Nephron progenitor cell (in vitro differentiated cells): ENCODE measurements around the gene DDR1.

Experiments used
- DNase-seq: peaks from one replicate; pipeline ENCODE4 v3.0.0; 2021
- H3K27ac Mint-ChIP-seq: 2 replicates; pipeline ENCODE4 v1.8.0; 2021; ENCODE audit warnings: mild to moderate bottlenecking, moderate library complexity, mixed read lengths
- H3K27me3 Mint-ChIP-seq: 2 replicates; pipeline ENCODE4 v1.8.0; 2021; ENCODE audit warnings: mild to moderate bottlenecking, low read depth, mixed read lengths; ENCODE audit not compliant: poor library complexity
- H3K36me3 Mint-ChIP-seq: 2 replicates; pipeline ENCODE4 v1.8.0; 2021; ENCODE audit warnings: low read depth, mixed read lengths
- H3K4me1 Mint-ChIP-seq: 2 replicates; pipeline ENCODE4 v1.8.0; 2021; ENCODE audit warnings: mixed read lengths
- H3K4me3 Mint-ChIP-seq: 2 replicates; pipeline ENCODE4 v1.8.0; 2021; ENCODE audit warnings: mild to moderate bottlenecking, moderate library complexity, mixed read lengths
- H3K9me3 Mint-ChIP-seq: 2 replicates; pipeline ENCODE4 v1.8.0; 2021; ENCODE audit warnings: mild to moderate bottlenecking, moderate library complexity, mixed read lengths
- TF ChIP-seq, protein P1 (sequence below): fragments of 200-600 bp; sonication (generic); IDR thresholded peaks from 2 replicates; pipeline ENCODE4 v1.5.0; 2021; ENCODE audit warnings: antibody characterized with exemption

Gene DDR1

DNA sequence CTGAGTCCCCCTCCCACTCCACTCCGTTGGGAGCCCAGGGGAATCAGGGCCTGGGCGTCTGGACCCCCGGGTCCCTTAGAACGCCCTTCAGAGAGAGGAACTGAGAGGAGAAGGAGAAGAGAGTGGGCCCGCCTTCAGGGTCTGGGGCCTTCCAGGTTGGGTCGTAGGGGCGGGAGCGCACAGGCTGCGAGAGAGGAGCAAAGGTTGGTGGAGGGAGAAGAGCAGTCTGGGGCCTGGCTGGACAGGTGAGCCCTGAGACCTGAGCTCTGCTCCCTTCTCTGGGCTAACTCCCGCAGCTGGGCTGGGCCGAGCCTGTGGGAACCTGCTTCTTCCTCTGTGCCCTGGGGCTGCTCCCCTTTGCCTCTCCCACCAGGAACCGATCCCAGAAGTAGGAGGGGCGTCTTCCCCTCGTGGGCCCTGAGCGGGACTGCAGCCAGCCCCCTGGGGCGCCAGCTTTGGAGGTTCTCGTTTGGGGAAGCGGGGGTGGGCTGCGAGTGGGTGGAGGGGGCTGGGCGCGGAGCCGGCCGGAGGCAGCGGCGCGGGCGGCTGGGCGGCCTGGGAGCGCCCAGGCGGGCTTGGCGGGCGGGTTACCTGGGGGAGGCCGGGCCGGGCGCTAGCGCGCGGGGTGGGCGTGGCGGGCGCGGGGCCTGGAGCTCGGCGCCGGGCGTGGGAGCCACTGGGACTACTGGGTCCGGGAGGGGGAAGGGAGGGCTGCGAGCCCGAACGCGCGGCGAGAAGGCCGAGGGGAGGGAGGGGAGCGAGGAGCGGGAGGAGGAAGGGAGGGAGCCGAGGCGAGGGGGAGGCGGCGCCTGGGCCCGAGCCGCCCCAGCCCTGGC is at the start of gene DDR1:
DDR1 (plus strand) TSS at position 835 of the 836 bp plus-strand sequence. CDS start 4,211 bp downstream, outside the sequence.
- TF ChIP-seq, protein P1, sequence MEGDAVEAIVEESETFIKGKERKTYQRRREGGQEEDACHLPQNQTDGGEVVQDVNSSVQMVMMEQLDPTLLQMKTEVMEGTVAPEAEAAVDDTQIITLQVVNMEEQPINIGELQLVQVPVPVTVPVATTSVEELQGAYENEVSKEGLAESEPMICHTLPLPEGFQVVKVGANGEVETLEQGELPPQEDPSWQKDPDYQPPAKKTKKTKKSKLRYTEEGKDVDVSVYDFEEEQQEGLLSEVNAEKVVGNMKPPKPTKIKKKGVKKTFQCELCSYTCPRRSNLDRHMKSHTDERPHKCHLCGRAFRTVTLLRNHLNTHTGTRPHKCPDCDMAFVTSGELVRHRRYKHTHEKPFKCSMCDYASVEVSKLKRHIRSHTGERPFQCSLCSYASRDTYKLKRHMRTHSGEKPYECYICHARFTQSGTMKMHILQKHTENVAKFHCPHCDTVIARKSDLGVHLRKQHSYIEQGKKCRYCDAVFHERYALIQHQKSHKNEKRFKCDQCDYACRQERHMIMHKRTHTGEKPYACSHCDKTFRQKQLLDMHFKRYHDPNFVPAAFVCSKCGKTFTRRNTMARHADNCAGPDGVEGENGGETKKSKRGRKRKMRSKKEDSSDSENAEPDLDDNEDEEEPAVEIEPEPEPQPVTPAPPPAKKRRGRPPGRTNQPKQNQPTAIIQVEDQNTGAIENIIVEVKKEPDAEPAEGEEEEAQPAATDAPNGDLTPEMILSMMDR = no peak
- H3K4me3 Mint-ChIP-seq = peak within 1 kb of the TSS; percentile 86
- peaks cover 86% of the 10 kb centered on the region for H3K4me1 Mint-ChIP-seq
- peak; percentile 72 for DNase-seq
- H3K27ac Mint-ChIP-seq = peak within 1 kb of the TSS; percentile 99
- H3K9me3 Mint-ChIP-seq = no peaks in the 10 kb centered on the region
- peaks cover 11% of the 10 kb centered on the region for H3K27me3 Mint-ChIP-seq
- peaks cover 5% of the 10 kb centered on the region for H3K36me3 Mint-ChIP-seq

GRCh38 chr6:30834646-30835045 is 49.7 kb upstream of the DDR1 start:
- no peaks in the 10 kb centered on the region for H3K36me3 Mint-ChIP-seq
- TF ChIP-seq, protein P1 = no peak
- H3K4me1 Mint-ChIP-seq = peaks cover 30% of the 10 kb centered on the region
- H3K9me3 Mint-ChIP-seq = no peaks in the 10 kb centered on the region
- DNase-seq = no peak
- H3K27ac Mint-ChIP-seq = no peak overlapping the region
- no peak overlapping the region for H3K4me3 Mint-ChIP-seq
- peaks cover 15% of the 10 kb centered on the region for H3K27me3 Mint-ChIP-seq

GRCh38 chr6:30835576-30835975 is 48.7 kb upstream of the DDR1 start:
- TF ChIP-seq, protein P1 = no peak
- H3K27me3 Mint-ChIP-seq = peaks cover 13% of the 10 kb centered on the region
- H3K4me3 Mint-ChIP-seq = no peak overlapping the region
- no peak for DNase-seq
- H3K4me1 Mint-ChIP-seq = peaks cover 29% of the 10 kb centered on the region
- no peaks in the 10 kb centered on the region for H3K9me3 Mint-ChIP-seq
- no peak overlapping the region for H3K27ac Mint-ChIP-seq
- no peaks in the 10 kb centered on the region for H3K36me3 Mint-ChIP-seq

DNA sequence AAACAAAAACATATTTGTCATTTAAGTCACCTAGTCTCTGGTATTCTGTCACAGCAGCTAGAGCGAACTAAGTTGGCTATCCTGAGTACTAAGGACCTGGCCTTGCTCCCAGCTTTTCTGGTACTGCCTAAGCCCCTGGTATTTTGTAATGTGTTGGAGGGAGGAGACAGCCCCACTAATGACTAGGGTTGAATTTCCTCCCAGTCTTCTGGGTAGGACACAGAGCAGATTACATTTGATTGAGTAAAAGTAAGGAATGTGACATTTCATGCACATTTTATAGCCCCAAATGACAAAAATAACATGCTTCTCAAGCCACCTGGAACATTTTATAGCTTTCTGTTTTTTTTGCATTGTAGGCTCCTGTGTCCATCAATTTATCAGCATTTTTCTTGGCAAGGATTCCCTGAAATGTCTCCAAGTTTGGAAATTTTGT is 47.9 kb upstream of the DDR1 start:
- Mint-ChIP-seq H3K27ac (peak overlapping the region; percentile 42), H3K36me3 (no peaks in the 10 kb centered on the region), H3K9me3 (no peaks in the 10 kb centered on the region), H3K4me3 (no peak overlapping the region), H3K27me3 (peaks cover 14% of the 10 kb centered on the region), H3K4me1 (peaks cover 38% of the 10 kb centered on the region)
- TF ChIP-seq, protein P1 = no peak
- no peak for DNase-seq

GRCh38 chr6:30836957-30837356 is 47.4 kb upstream of the DDR1 start:
- H3K27ac Mint-ChIP-seq = no peak overlapping the region
- TF ChIP-seq, protein P1 = no peak
- H3K4me3 Mint-ChIP-seq = no peak overlapping the region
- DNase-seq = no peak
- peaks cover 14% of the 10 kb centered on the region for H3K27me3 Mint-ChIP-seq
- H3K9me3 Mint-ChIP-seq = no peaks in the 10 kb centered on the region
- H3K4me1 Mint-ChIP-seq = peaks cover 43% of the 10 kb centered on the region
- H3K36me3 Mint-ChIP-seq = no peaks in the 10 kb centered on the region

- TF ChIP-seq, protein P1 = no peak
- Mint-ChIP-seq H3K27ac (no peak overlapping the region), H3K27me3 (peaks cover 14% of the 10 kb centered on the region), H3K4me3 (no peak overlapping the region), H3K4me1 (peaks cover 45% of the 10 kb centered on the region), H3K9me3 (no peaks in the 10 kb centered on the region), H3K36me3 (no peaks in the 10 kb centered on the region)
- DNase-seq = no peak
These were observed 46.9 kb upstream of the DDR1 start for GRCh38 chr6:30837432-30837831.
